Hair follicle dermal papilla cell (primary cell): ENCODE data around the gene UMOD. TPM values are rescaled to one million over a fixed set of nuclear protein-coding genes. Genes with fewer than 3 reads are reported as not detected.

Source experiments
- total RNA-seq: library from RNA; depleted of rRNA; stranded (reverse); fragments of >200 nt; gene quantifications from 2 replicates; pipeline ENCODE4 v1.2.3, GENCODE V29; 2012

UMOD gene
- total RNA-seq = not detected in 2 replicates

GRCh38 chr16:20352615-20353014 is at the start of gene UMOD:
TSS of gene UMOD (minus strand) at chr16:20352715. CDS start at chr16:20350737, 1,978 bp downstream.

GRCh38 chr16:20327444-20328041 is 25.0 kb downstream of the UMOD start, which contains the start of gene GP2:
TSS of gene GP2 (minus strand) at chr16:20327513. CDS start at chr16:20326431, 1,082 bp downstream.

Other genes starting within 250 kb of the UMOD start
- gene GP2, start 25.2 kb downstream of the UMOD start, total RNA-seq = not detected in 2 replicates
- gene PDILT, start 52.0 kb upstream of the UMOD start, total RNA-seq = not detected in 2 replicates
- 0.24 TPM in 1 of 2 replicates, not detected in the other for gene ACSM5, start 56.8 kb upstream of the UMOD start, total RNA-seq
- gene ACSM2A, start 98.8 kb upstream of the UMOD start, total RNA-seq = not detected in 2 replicates
- gene ACSM2B, start 223.7 kb upstream of the UMOD start, total RNA-seq = not detected in 2 replicates